GM18498 (cell line): Measurements from ENCODE around the gene PAOX.
"Not testable (repeated sequence)": the region's sequence is repeated elsewhere in the genome, so short reads cannot be mapped to it uniquely, and the experiment has no call there.

Source experiments
- ATAC-seq: cut with Tn5 transposase; IDR thresholded peaks from one replicate; pipeline ENCODE4 v1.9.1; 2021; ENCODE audit warnings: mild to moderate bottlenecking, moderate library complexity; ENCODE audit not compliant: unreplicated experiment

PAOX gene

DNA sequence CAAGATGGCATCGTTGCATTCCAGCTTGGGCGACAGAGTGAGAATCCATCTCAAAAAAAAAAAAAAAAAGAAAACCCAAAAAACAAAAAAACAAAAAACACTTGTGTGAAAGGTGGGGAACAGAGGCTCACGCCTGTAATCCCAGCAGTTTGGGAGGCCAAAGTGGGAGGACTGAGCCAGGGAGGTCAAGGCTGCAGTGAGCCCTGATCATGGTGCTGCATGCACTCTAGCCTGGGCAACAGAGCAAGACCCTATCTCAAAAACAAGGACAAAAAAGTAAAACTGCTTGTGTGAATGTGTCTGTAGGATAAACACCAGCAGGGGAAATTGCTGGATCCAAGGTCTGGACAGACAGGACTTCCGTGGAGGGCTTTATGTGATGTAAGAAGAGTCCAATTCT lies 4.5 kb downstream of the PAOX start:
- ATAC-seq, result no peak

GRCh38 chr10:133384071-133384470 lies 5.0 kb downstream of the PAOX start:
- no peak for ATAC-seq

DNA sequence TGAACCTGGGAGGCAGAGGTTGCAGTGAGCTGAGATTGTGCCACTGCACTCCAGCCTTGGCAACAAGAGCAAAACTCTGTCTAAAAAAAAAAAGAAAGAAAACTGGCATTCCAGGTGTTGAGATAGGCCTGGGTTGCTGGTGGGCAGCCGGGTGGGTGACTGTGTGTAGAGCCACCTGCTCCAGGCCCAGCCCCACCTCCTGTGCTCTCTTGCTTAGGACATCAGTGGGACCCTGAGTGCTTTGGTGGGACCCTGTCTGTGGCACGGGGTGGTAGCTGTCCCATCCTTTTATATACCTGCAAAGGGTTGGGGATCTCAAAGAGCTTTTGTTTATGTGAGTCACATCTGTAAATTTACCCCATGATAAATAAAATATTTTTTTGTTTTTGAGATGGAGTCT lies 6.2 kb downstream of the PAOX start:
- no peak for ATAC-seq

GRCh38 chr10:133386951-133387350 lies 7.9 kb downstream of the PAOX start:
- not testable (repeated sequence) for ATAC-seq

GRCh38 chr10:133388236-133388972 lies 9.3 kb downstream of the PAOX start:
- peak; percentile 4 for ATAC-seq

- peak; percentile 82 for ATAC-seq
These were observed 10.1 kb downstream of the PAOX start for GRCh38 chr10:133388973-133389818.

DNA sequence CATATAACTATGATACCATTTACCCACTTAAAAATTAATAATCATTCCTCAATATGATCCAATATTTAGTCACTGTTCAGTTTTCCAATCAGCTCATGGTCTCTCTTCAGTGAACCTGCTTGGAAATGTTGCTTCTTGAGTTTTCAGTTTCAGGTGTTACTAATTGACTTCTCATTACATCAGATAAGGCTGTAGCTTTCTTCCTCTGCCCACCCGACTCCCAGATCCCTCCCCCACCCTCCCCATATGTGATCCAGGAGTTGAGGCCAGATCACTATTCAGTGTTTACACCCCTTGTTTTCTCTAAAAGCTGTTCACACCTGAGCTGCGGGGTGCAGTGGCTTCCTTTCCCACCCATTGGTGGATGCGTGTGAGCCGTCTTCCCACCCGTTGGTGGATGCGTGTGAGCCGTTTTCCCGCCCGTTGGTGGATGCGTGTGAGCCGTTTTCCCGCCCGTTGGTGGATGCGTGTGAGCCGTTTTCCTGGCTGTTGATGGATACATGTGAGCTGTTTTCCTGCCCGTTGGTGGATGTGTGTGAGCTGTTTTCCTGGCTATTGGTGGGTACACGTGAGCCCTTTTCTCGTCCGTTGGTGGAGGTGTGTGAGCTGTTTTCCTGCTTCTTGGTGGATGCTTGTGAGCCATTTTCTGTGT lies 11.7 kb downstream of the PAOX start:
- ATAC-seq, result no peak

DNA sequence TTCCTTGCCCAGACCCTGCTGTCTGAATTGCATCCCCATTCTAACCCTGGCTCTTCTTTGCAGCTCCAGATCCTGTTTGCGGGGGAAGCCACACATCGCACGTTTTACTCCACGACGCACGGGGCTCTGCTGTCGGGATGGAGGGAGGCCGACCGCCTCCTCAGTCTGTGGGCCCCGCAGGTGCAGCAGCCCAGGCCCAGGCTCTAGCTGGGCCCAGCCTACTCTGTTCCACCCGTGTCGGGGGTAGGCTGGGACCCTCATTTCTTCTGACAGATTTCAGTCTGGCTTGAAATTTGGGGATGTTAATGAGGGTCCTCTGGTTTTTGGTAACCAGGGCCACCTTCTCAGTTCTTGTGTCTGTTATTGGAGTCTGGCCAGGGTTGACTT lies 12.2 kb downstream of the PAOX start:
- no peak for ATAC-seq

DNA sequence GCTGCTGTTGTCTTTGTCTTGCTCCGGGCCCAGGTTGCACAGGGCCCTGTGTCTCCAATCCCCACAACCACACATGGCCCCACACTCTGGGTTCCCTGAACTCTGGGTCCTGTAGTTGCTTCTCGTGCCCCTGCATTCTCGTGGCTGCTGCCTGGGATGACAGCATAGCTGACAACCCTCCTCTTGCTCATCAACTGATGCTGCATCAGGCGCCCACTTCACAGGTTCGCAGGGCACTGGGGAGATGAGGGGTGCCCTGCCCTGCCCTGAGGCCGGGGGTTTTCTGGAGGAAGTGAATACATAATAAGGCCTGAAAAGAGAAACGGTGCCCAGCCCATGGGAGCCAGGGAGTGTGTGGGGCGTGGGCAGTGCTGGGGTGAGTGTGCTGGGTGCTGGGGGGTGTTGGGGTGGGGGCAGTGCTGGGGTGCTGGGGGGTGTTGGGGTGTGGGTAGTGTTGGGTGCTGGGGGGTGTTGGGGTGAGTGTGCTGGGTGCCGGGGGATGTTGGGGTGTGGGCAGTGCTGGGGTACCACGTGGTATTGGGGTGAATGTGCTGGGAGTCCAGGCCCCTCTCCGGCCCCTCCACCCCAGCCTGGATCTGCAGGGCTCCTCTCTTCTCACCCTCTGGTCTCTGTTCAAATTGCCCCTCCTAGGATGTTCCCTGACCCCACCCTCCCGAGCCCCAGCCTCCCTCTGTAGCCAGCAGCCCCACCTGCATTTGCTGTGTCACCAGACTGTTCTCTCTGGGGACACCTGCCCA lies 12.9 kb downstream of the PAOX start:
- no peak for ATAC-seq

DNA sequence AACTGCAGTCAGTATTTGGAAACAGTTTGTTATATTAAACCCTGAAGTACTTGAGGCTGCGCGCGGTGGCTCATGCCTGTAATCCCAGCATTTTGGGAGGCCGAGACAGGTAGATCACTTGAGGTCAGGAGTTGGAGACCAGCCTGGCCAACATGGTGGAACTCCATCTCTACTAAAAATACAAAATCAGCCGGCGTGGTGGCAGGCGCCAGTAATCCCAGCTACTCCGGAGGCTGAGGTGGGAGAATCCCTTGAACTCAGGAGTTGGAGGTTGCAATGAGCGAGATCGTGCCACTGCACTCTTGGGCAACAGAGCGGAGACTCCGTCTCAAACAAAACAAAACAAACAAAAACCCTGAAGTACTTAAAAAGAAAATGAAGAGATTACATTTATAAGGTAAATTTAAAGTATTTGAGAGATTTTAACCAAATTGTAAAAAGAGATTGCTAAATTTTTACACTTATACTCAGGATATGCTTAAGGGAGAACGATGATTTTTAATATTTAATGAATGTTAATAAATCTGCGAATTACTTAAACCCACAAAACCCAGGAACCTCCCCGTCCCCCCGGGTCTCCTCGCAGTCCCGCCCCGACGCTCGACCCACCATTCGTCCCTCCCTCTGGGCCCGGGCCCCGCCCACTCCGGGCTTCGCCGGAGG lies 14.5 kb downstream of the PAOX start:
- no peak for ATAC-seq

DNA sequence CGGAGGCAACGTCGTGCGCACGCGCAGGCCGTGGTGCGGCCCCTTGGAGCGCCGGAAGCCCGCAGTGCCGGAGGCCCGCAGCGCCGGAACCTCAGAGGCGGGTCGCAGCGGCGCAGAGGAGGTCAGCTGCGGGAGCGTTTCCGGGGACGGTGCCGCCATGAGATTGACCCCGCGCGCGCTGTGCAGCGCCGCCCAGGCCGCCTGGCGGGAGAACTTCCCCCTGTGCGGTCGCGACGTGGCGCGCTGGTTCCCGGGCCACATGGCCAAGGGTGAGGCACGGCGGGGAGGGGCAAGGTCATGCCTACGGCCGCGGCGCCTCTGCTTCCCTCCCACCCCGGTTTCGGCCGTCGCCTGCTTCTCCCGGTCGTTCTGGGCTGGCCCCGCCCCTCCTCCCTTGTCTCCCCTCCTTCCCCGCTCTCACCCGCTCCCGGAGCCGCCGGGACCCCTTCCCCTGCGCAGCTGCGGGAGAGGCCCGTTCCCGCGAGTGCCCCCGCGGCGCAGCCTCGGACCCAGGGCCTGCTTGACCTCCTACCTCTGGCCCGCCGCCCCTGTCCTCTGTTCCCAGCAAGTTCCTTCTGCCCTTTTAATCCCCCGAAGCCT lies 15.1 kb downstream of the PAOX start, which contains the start of gene MTG1:
TSS of gene MTG1 (plus strand) at position 94 of the 600 bp plus-strand sequence. CDS start at position 158, 64 bp downstream.
- peak; percentile 78 for ATAC-seq

DNA sequence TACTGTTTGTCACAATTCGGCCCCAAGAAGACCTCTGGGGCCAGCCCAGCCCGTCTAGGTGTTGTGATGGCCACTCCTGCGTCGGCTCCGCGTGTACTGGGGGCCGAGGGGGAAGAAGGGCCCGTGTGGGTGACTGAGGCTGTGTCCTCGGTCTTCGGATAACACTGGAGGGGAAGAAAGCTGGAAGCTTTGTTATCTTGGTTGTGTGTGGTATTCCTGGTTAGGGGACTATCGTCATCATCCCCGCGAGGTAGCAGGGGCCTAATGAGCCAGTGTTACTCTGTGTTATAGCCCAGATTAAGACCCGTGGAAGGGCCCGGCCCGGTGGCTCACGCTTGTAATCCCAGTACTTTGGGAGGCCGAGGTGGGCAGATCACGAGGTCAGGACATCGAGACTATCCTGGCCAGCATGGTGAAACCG lies 15.7 kb downstream of the PAOX start:
- no peak for ATAC-seq

GRCh38 chr10:133396035-133396624 lies 17.1 kb downstream of the PAOX start:
- no peak for ATAC-seq

DNA sequence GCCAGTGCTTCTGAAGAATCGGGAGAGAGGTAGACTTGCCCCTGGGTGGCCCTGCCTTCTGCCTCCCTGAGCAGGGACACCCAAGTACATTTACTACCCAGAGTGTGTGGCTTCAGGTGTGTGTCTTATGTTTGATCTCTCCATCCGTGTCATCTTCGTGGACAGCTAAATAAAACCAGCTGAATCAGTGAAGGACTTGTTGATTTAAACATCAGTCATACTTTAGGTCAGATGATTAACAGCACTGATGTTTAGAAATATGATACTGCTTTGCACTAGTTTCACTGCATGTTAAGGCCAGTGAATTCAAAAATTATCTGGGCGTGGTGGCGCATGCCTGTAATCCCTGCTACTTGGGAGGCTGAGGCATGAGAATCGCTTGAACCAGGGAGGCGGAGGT lies 18.9 kb downstream of the PAOX start:
- no peak for ATAC-seq

DNA sequence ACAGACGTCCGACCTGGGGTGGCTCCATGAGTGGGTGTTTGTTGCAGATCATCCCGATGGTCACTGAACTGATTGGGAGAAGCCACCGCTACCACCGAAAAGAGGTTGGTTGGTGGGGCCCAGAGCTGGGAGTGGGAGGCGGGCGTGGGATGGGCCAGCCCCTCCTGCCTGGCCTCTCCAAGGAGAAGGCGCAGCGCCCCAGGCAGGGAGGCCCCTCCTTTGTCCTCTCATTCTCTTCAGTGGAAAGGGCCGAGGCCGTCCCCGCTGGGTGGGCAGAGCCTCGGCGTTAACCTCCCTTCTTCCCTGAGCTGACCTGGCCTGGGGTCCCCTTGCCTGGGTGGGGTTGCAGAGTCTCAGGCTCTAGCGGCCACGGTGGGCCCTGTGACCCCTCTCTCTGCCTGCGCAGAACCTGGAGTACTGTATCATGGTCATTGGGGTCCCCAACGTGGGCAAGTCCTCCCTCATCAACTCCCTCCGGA lies 20.1 kb downstream of the PAOX start:
- ATAC-seq, result no peak

- peak; percentile 67 for ATAC-seq
These were observed 21.8 kb downstream of the PAOX start for GRCh38 chr10:133400624-133401424.

- ATAC-seq, result peak; percentile 8
These were observed 22.4 kb downstream of the PAOX start for GRCh38 chr10:133401500-133401899.

DNA sequence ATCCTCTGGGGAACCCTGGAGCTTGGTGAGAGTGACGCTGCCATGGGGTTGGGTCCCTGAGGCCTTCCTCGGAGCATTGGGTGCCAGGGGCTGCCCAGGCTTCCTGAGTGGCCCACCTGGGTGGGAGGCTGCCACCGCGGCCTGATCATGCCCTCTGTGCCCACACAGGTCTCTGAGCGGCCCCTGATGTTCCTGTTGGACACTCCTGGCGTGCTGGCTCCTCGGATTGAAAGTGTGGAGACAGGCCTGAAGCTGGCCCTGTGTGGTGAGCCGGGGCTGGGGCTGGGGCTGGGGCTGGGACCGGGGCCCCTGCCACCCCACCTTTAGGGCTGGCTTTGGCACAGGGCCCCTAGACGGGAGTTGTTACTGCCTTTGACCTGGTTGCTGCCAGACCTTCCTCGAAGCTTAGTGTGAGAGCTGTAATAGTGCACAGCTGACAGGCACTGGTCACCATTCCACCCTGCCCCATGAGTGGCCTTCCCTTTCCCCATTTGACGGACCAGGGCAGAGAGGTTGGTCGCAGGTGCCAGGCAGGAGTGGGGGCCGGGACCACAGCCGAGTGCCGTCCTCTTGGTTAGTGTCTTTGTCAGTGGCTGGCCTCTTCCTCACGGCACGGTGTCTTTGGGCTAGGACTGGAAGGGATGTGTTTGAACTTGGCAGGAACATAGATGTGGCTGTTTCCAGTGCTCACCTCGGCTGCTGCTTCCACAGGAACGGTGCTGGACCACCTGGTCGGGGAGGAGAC lies 23.1 kb downstream of the PAOX start:
- ATAC-seq, result no peak
